PC-9 (cell line): ENCODE results near the gene KLF7. TPM values are rescaled to one million over a fixed set of nuclear protein-coding genes. Genes with fewer than 3 reads are reported as not detected.

Experiments used
- BruUV-seq: library from RNA; stranded (reverse); fragments of 400-500 nt; replicated peaks from 2 replicates; lab custom pipeline; 2021; lab: Mats Ljungman, UMichigan
- CTCF ChIA-PET: fragments of 300-600 bp; sonication (Branson Sonifier 250); formaldehyde crosslinking; loops from one replicate; lab custom pipeline; 2022; ENCODE audit warnings: antibody characterized with exemption; lab: Charles Lee
- POLR2A ChIA-PET: fragments of 300-600 bp; sonication (Branson Sonifier 250); formaldehyde crosslinking; loops from one replicate; lab custom pipeline; 2022; ENCODE audit warnings: antibody characterized with exemption; ENCODE audit not compliant: unreplicated experiment; lab: Charles Lee
- DNase-seq, 2 experiments: peaks; one replicate each; pipeline versions ENCODE4 v3.0.0 to v3.0.0-alpha.2; 2015 to 2022; ENCODE audit warnings: mixed read lengths in 1 of 2
- H2AFZ ChIP-seq: fragments of 200-600 bp; sonication (generic); 2 replicates; pipeline ENCODE4 v1.8.1; 2017; ENCODE audit warnings: antibody characterized with exemption
- H3F3A ChIP-seq: fragments of 200-600 bp; sonication (generic); 2 replicates; pipeline ENCODE4 v1.8.1; 2017; ENCODE audit warnings: antibody characterized with exemption, mild to moderate bottlenecking, low read depth; ENCODE audit not compliant: insufficient read depth
- H3K27ac ChIP-seq: fragments of 200-600 bp; sonication (generic); 2 replicates; pipeline ENCODE4 v1.6.1; 2016; ENCODE audit warnings: mixed run types
- H3K27me3 ChIP-seq: fragments of 200-600 bp; sonication (generic); 2 replicates; pipeline ENCODE4 v1.6.1; 2016; ENCODE audit warnings: low read depth, mixed run types; ENCODE audit not compliant: insufficient read depth
- H3K36me3 ChIP-seq: fragments of 200-600 bp; sonication (generic); 2 replicates; pipeline ENCODE4 v1.6.1; 2016; ENCODE audit warnings: low read depth, mixed run types
- H3K4me1 ChIP-seq: fragments of 200-600 bp; sonication (generic); replicated peaks from 2 replicates; pipeline ENCODE4 v1.6.1; 2016; ENCODE audit warnings: mixed run types; ENCODE audit not compliant: insufficient read depth
- H3K4me2 ChIP-seq: fragments of 200-600 bp; sonication (generic); 2 replicates; pipeline ENCODE4 v1.6.1; 2017; ENCODE audit warnings: mixed run types
- H3K4me3 ChIP-seq: fragments of 200-600 bp; sonication (generic); 2 replicates; pipeline ENCODE4 v1.6.1; 2016; ENCODE audit warnings: mixed run types
- H3K79me2 ChIP-seq: fragments of 200-600 bp; sonication (generic); 2 replicates; pipeline ENCODE4 v1.6.1; 2017; ENCODE audit warnings: low read depth, mixed run types
- H3K9me2 ChIP-seq: fragments of 200-600 bp; sonication (generic); 2 replicates; pipeline ENCODE4 v1.8.1; 2017; ENCODE audit warnings: mild to moderate bottlenecking; ENCODE audit not compliant: insufficient read depth
- H3K9me3 ChIP-seq: fragments of 200-600 bp; sonication (generic); 2 replicates; pipeline ENCODE4 v1.8.1; 2016; ENCODE audit warnings: low read depth; ENCODE audit not compliant: insufficient read depth
- H4K20me1 ChIP-seq: fragments of 200-600 bp; sonication (generic); 2 replicates; pipeline ENCODE4 v1.8.1; 2017; ENCODE audit not compliant: insufficient read depth
- CTCF ChIP-seq: fragments of 200-600 bp; sonication (generic); conservative IDR thresholded peaks from 2 replicates; pipeline ENCODE4 v1.6.1; 2017; ENCODE audit warnings: mixed run types, antibody characterized with exemption, mild to moderate bottlenecking, moderate library complexity
- EZH2 ChIP-seq: fragments of 200-600 bp; sonication (generic); IDR thresholded peaks from 2 replicates; pipeline ENCODE4 v1.8.0; 2017; ENCODE audit warnings: antibody characterized with exemption, low read depth
- intact Hi-C: fragments of 100-400 bp; cut with micrococcal nuclease; formaldehyde crosslinking; loops from one replicate; pipeline ENCODE4 v1.10.0; 2022; ENCODE audit not compliant: unreplicated experiment
- total RNA-seq: library from RNA; stranded (reverse); gene quantifications from 2 replicates; pipeline ENCODE4 v1.2.3, GENCODE V29; 2021

Gene KLF7
- total RNA-seq, 1 experiment from 2014 or later, result 20.0 TPM

GRCh38 chr2:207044379-207045362 lies 121.1 kb downstream of the KLF7 start:
- no peak overlapping the region for H3K27ac ChIP-seq
- no peaks in the 10 kb centered on the region for H3K9me2 ChIP-seq
- no peaks in the 10 kb centered on the region for H3K27me3 ChIP-seq
- ChIA-PET POLR2A (no interaction called here), CTCF (no interaction called here)
- intact Hi-C loops, result no loop called here
- H3K4me1 ChIP-seq, result no peaks in the 10 kb centered on the region
- H3K36me3 ChIP-seq, result no peaks in the 10 kb centered on the region
- no peaks in the 10 kb centered on the region for H3F3A ChIP-seq
- H3K4me3 ChIP-seq, result no peak overlapping the region
- DNase-seq, result no peak
- no peak overlapping the region for H3K4me2 ChIP-seq
- no peaks in the 10 kb centered on the region for H4K20me1 ChIP-seq
- no TSS peak for BruUV-seq
- no peak for TF ChIP-seq CTCF
- no peaks in the 10 kb centered on the region for H3K9me3 ChIP-seq
- H3K79me2 ChIP-seq, result no peaks in the 10 kb centered on the region
- H2AFZ ChIP-seq, result no peak overlapping the region

- H3K36me3 ChIP-seq, result no peaks in the 10 kb centered on the region
- no peaks in the 10 kb centered on the region for H3K4me1 ChIP-seq
- CTCF ChIA-PET, result no interaction called here
- H3K9me3 ChIP-seq, result no peaks in the 10 kb centered on the region
- H3K27ac ChIP-seq, result no peak overlapping the region
- H4K20me1 ChIP-seq, result no peaks in the 10 kb centered on the region
- no peaks in the 10 kb centered on the region for H3K9me2 ChIP-seq
- POLR2A ChIA-PET, result no interaction called here
- H3F3A ChIP-seq, result no peaks in the 10 kb centered on the region
- TF ChIP-seq EZH2, result no peak
- no peak for TF ChIP-seq CTCF
- H3K4me2 ChIP-seq, result no peak overlapping the region
- intact Hi-C loops, result no loop called here
- H3K4me3 ChIP-seq, result no peak overlapping the region
- H3K79me2 ChIP-seq, result no peaks in the 10 kb centered on the region
- no peak overlapping the region for H2AFZ ChIP-seq
- BruUV-seq, result no TSS peak
- H3K27me3 ChIP-seq, result no peaks in the 10 kb centered on the region
- no peak for DNase-seq
Measured at GRCh38 chr2:207042841-207043240, 122.9 kb downstream of the KLF7 start.

GRCh38 chr2:207041786-207042554 lies 123.8 kb downstream of the KLF7 start:
- H3K4me2 ChIP-seq, result no peak overlapping the region
- H3K27ac ChIP-seq, result no peak overlapping the region
- intact Hi-C loops, result no loop called here
- no peak for DNase-seq
- TF ChIP-seq EZH2, result no peak
- TF ChIP-seq CTCF, result no peak
- POLR2A ChIA-PET, result no interaction called here
- H3F3A ChIP-seq, result no peaks in the 10 kb centered on the region
- H4K20me1 ChIP-seq, result no peaks in the 10 kb centered on the region
- CTCF ChIA-PET, result no interaction called here
- no peaks in the 10 kb centered on the region for H3K36me3 ChIP-seq
- H3K4me1 ChIP-seq, result no peaks in the 10 kb centered on the region
- BruUV-seq, result no TSS peak
- H2AFZ ChIP-seq, result no peak overlapping the region
- H3K79me2 ChIP-seq, result no peaks in the 10 kb centered on the region
- H3K4me3 ChIP-seq, result no peak overlapping the region
- H3K9me3 ChIP-seq, result no peaks in the 10 kb centered on the region
- H3K27me3 ChIP-seq, result no peaks in the 10 kb centered on the region
- H3K9me2 ChIP-seq, result no peaks in the 10 kb centered on the region
